UCSD-AML1 (cell line): ENCODE data around the gene MIGA1.
"Not testable (repeated sequence)": the region's sequence is repeated elsewhere in the genome, so short reads cannot be mapped to it uniquely, and the experiment has no call there.

Experiments used
- DNase-seq: peaks from one replicate; lab custom pipeline; 2025; ENCODE audit not compliant: unreplicated experiment; lab: John Stamatoyannopoulos, UW

Gene MIGA1

DNA sequence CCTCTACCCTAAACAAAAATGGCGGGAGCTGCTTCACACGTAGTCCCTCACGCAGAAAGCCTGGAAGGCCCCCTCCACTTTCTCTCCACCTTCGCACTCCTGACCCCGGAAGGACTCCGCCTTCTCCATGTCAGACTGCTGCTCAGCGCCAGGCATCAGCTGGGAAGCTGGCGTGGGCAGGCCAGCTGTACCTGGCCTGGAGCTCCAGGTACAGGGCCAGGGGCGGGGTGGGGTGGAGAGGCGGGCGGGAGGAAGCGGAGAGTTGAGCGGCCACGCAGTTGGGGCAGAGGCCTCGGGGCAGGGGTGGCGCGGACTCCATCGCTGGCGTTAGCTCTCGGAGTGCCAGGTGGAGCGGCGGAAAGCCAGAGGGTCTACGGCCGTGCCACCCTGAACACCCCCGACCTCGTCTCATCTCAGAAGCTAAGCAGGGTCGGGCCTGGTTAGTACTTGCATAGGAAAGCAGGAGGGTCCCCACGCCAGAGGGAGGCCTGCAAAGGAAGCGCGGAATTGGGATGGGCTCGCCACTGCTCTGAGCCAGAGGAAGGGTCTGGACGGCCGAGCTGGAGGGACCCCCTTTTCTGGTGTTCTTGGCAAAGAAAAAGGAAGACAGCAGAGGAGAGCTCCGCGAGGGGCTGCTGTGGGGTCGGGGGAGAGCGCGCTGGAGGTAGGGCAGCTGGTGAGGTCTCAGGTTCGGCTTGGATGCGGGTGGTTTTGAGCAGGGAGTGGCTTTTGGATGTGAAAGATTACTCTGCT lies at the start of gene MIGA1:
Gene MIGA1 (plus strand): TSS at position 121 of the 753 bp plus-strand sequence. CDS start 3,604 bp downstream, outside the sequence.
- DNase-seq, result peak; percentile 77

DNA sequence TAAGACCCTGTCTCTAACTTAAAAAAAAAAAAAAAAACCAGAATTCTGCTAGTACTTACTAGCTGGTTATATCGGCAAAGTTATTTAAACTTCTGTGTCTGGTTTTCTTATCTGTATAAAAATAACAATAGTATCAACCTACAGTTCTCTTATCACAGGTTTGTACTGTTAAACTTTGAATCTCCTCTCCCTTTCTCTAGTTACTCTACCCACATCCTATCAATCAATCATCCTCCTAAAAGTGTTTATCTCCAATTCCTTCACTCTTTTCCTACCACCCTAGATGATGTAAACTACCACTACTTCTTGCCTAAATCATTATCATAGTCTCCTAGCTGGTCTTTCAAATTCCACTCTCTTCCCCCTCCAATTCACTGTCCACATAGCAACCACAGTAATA lies 47.4 kb upstream of the MIGA1 start:
- DNase-seq, result no peak

DNA sequence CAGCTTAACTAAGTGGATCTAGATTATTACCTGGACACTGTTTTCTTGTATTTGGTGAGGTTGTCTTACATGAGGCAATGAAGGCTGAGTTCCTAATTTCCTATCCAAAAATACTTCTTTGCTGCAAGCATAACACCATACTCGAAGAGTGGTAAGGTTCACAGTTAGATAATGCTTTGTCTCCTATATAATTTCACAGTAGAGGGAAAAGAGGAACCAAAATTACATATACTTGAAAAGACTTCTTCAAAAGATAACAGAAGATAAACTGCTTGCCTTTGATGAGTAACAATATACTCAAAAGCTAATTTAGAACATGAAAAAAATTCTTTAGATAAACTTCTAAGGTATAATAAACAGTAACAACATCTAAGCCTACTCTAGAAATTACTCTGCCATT lies 40.2 kb upstream of the MIGA1 start:
- no peak for DNase-seq

- no peak for DNase-seq
These were observed 38.1 kb upstream of the MIGA1 start for GRCh38 chr1:77741316-77741715.

- DNase-seq, result no peak
These were observed 37.4 kb upstream of the MIGA1 start for GRCh38 chr1:77742011-77742555.

DNA sequence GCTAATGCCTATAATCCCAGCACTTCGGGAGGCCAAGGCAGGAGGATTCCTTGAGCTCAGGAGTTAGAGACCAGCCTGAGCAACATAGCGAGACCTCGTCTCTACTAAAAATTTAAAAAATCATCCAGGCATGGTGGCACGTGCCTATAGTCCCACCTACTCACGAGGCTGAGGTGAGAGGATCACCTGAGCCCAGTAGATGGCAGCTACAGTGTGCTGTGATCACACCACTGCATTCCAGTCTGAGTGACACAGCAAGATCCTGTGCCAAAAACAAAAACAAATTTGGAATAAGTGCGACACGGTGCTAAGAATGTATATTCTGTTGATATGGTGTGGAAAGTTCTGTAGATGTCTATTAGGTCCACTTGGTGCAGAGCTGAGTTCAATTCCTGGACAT lies 34.9 kb upstream of the MIGA1 start:
- DNase-seq, result no peak

- DNase-seq, result not testable (repeated sequence)
These were observed 30.0 kb upstream of the MIGA1 start for GRCh38 chr1:77749489-77749888.

DNA sequence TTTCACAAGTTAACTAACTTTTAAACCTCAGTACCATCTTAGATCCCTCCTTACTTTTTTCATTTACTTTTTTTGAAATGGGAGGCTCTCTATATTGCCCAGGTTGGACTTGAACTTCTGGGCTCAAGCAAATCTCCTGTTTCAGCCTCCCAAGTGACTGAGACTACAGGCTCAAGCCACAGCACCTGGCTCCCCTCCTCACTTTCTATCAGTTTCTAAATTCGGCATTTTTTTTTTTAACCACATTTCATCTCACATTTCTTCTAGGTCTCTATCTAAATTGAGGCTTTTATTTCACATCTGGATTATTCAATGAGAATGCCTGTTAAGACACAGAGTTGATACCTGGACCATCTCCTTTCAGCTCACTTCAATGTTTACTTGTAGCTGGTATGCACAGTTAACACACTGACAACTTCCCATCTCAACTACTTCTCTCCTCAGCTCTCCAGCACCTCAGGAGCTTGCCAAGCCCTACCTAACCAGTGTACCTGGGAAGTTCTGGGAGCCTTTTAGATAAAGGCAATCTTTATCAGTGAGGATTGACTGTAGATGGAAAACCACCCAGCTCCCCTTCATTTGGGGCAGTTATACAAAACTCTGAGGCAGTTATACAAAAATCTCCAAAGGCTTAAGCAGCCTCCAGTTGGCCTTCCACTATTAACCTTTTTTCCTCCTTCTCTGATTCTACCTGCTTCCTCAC lies 23.2 kb upstream of the MIGA1 start:
- DNase-seq, result no peak

DNA sequence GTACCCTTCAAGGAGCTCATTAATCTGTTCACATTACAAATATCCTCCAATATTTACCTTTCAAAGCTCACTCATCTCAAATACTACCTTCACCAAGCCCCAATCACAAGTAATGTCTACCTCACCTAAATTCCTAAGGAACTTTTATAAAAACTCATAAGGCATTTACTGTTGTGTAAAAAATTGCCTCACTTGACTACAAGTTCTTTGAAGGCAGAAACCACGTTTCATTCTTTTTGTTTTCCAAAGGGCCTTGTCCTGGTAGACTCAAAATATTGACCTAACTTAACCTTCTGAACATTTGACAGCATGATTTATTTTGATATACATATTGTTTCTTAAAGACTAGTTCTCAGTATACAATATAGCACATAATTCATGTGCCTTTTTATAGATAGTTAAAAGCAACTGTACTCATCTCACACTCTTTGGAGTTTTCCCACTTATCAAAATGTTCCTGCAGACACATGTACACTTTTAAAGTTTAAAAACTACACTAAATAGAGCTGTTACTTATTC lies 22.3 kb upstream of the MIGA1 start:
- no peak for DNase-seq

GRCh38 chr1:77757603-77758002 lies 21.8 kb upstream of the MIGA1 start:
- no peak for DNase-seq

GRCh38 chr1:77759071-77760028 lies 20.1 kb upstream of the MIGA1 start, which contains the start of gene USP33:
USP33 (minus strand) TSS chr1:77759852; CDS start chr1:77741697, 18,155 bp downstream.
- DNase-seq, result peak; percentile 91

DNA sequence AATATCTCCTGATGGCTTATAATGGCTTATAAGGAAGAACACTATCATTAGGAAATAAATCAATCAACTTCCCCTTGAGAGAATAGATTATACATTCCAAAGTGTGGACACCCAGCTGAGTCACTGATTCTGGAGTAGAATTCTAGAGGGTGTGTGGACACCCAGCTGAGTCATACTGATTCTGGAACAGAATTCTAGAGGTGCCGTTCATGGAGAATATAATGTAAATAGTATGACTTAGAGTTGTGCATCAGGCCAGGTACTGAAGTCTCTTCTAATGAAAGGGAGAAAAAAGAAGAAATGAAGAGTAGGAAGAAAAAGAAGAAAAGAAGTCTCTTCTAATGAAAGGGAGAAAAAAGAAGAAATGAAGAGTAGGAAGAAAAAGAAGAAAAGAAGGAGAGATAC lies 17.4 kb upstream of the MIGA1 start:
- no peak for DNase-seq

- DNase-seq, result no peak
These were observed 11.4 kb upstream of the MIGA1 start for GRCh38 chr1:77768006-77768405.

- DNase-seq, result no peak
These were observed 3.3 kb upstream of the MIGA1 start for GRCh38 chr1:77776007-77776700.

DNA sequence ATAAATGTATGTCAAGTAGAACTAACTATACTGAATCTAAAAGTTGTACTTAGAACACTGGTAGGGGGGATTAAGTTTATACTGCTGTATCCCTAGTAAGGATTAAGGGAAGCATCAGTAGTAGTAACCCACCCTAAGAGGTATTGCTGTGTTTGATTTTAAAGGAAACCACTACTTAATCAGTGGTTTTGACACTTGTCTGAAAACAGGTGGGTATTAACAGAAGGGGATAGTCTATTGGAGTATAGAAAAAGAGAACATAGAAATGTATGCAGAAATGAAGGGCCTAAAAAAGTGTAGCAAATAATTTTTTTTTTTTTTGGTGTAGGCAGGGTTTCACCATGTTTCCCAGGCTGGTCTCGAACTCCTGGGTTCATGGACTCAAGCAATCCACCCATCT lies 2.2 kb downstream of the MIGA1 start:
- DNase-seq, result no peak

DNA sequence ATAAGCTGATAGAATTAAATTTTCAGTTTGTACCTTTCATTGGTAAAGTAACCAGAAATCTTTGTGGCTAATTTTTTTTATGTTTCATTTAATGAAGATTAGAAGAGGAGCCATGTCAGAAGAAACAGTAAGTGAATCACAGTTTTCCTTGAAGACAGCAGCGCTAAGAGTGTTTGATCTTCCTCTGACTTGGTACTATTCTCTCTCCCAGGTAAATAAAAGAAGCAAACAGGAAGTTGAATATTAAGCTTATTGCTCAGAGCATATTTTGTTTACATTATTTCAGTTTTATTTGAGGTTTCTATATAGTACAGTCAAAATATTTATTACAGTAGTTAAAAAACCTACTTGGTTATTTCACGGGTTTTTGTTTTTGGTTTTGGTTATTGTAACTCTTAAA lies 3.7 kb downstream of the MIGA1 start:
- no peak for DNase-seq

- DNase-seq, result not testable (repeated sequence)
These were observed 6.8 kb downstream of the MIGA1 start for GRCh38 chr1:77786093-77786741.

DNA sequence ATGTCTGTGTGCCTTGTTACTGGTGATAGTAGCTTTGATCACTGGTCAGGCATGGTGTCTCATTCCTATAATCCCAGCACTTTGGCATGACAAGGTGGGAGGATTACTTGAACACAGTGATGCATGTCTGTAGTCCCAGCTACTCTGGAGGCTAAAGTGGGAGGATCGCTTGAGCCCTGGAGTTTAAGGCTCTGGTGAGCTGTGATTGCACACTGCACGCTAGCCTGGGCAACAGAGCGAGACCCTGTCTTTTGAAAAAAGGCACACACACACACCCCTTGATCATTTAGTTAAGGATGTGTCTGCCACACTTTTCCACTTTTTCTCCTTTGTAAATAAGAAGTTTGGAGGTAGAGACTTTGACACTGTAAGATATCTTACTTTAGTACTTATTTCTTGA lies 15.1 kb downstream of the MIGA1 start:
- DNase-seq, result no peak

DNA sequence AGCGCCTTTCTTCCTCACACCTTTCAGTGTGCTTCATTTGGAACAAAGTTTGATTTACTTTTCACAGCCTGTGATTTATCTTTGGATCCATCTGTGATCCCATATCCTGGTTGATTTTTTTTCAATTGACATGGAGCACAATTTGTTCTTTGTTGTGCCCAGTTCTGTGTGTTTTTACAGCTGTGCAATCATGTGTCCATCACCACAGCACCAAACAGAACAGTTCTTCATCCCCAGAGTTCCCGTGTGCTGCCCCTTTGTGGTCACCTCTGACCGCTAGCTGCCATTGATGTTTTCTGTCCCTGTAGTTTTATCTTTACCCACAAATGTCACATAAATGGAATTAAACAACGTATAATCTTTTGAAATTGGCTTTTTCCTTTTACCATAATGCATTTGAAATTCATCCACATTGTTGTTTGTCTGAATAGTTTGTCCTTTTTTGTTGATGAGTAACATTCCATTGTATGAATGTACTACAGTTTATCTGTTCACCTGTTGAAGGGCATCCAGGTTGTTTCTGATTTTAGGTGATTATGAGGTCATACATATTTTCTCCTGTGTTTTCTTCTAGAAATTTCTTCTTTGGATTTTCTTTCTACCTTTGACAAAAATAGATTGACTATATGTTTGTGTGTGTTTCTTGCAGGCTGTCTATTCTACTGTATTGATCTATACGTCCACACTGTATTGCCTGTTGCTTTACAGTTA lies 17.4 kb downstream of the MIGA1 start:
- DNase-seq, result no peak
